ENCODE results near the gene GIT2.

DNA sequence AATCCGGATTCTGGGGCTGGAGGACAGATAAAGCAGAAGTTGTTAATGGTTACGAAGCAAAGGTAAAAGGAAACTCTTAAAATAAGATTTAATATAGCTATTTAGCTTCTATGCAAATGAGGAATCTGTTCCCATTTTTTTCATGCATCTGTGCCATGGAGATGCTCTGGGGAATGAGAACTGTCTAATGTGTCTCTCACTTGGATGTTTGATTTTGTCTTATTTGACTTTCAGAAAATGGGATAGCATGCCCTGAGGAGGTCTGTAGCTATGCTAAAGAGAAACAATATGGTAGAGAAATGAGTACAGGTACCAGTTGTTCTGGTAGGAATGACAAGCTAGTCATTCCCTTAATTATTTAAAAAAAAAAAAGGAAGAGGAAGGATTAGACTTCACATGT, 27.9 kb upstream of the GIT2 start:
- no peak for TF ChIP-seq TAF1 (IDR thresholded peaks at IDR 0.05; ENCODE audit: borderline replicate concordance, low read depth, low read length)
- no peak for TF ChIP-seq POLR2AphosphoS5 (IDR thresholded peaks at IDR 0.05; ENCODE audit: low read depth, low read length)
